ENCODE results near the gene RYR2. TPM values are rescaled to one million over a fixed set of nuclear protein-coding genes. Genes with fewer than 3 reads are reported as not detected.

RYR2 gene
- total RNA-seq, 1 experiment from 2014 or later = 3.4 TPM

- Histone ChIP-seq H3K27me3 (ENCODE audit: insufficient read depth, low read length) (no peaks in the 10 kb centered on the region), H2AK5ac (ENCODE audit: insufficient read length, low read length) (no peak overlapping the region), H3K9me3 (ENCODE audit: control insufficient read depth, low read depth, low read length) (no peaks in the 10 kb centered on the region), H2BK20ac (ENCODE audit: low read depth, low read length, poor library complexity, severe bottlenecking) (no peak overlapping the region), H3K18ac (ENCODE audit: insufficient read length, low read depth, low read length) (no peak overlapping the region), H3K4me1 (ENCODE audit: insufficient read depth, low read length) (no peaks in the 10 kb centered on the region), H3K23me2 (ENCODE audit: insufficient read length, low read depth, low read length, poor library complexity, severe bottlenecking) (no peaks in the 10 kb centered on the region), H2BK120ac (ENCODE audit: low read depth, low read length, poor library complexity, severe bottlenecking) (no peak overlapping the region), H2AFZ (ENCODE audit: low read length) (no peak overlapping the region), H3K27ac (ENCODE audit: insufficient read length, low read depth, low read length) (no peak overlapping the region), H3T11ph (ENCODE audit: low read length) (no peak overlapping the region), H3K56ac (ENCODE audit: insufficient read length, low read depth, low read length) (no peak overlapping the region), H4K20me1 (ENCODE audit: control insufficient read depth, insufficient read depth, insufficient read length) (no peaks in the 10 kb centered on the region), H3K79me2 (ENCODE audit: insufficient read depth, low read length) (no peaks in the 10 kb centered on the region), H2BK12ac (ENCODE audit: insufficient read length, low read depth, low read length) (no peak overlapping the region), H3K79me1 (ENCODE audit: insufficient read depth, low read depth, low read length, poor library complexity, severe bottlenecking) (no peaks in the 10 kb centered on the region), H2BK5ac (ENCODE audit: insufficient read length, low read length) (no peak overlapping the region), H4K8ac (replicated peaks; ENCODE audit: insufficient read length, low read depth, low read length) (no peak overlapping the region), H2BK15ac (ENCODE audit: low read depth, low read length) (no peak overlapping the region), H3K4me2 (ENCODE audit: insufficient read depth, insufficient read length, low read length) (no peak overlapping the region), H3K4ac (ENCODE audit: low read depth, low read length) (no peak overlapping the region), H3K9ac (ENCODE audit: extremely low read depth, insufficient read length, low read length) (no peak overlapping the region), H4K91ac (ENCODE audit: insufficient read length, low read depth, low read length) (no peak overlapping the region), H3K23ac (ENCODE audit: insufficient read length, low read depth, low read length) (no peak overlapping the region), H4K5ac (ENCODE audit: insufficient read length, low read depth, low read length) (no peak overlapping the region), H3K14ac (ENCODE audit: insufficient read depth, low read length) (no peak overlapping the region)
- Mint-ChIP-seq H3K4me1 (peaks cover 0 to 4% of the 10 kb centered on the region in 2 experiments; a peak in 2 of 4 replicates), H3K9me3 (no peaks in the 10 kb centered on the region), H3K27ac (no peak overlapping the region), H3K36me3 (ENCODE audit: insufficient read depth in 1 of 3, low read depth in 3 of 3) (no peaks in the 10 kb centered on the region), H3K4me3 (no peak overlapping the region), H3K27me3 (ENCODE audit: low read depth) (no peaks in the 10 kb centered on the region)
- TF ChIP-seq CTCF (conservative IDR thresholded peaks at IDR 0.05) = no peak
- WGBS (ENCODE audit: extremely low coverage, insufficient read length, low lambda C conversion rate) = no CpG with 5 or more reads among the region's 2 CpGs
- no peak for DNase-seq
Observed at GRCh38 chr1:237763751-237764150, 721.8 kb downstream of the RYR2 start.
